T-helper 22 cell (primary cell): ENCODE data around the gene PTCD2.
"Not testable (repeated sequence)": the region's sequence is repeated elsewhere in the genome, so short reads cannot be mapped to it uniquely, and the experiment has no call there.

Experiments used
- DNase-seq: peaks from one replicate; pipeline ENCODE4 v3.0.0-alpha.2; 2020; ENCODE audit warnings: low read depth

Gene PTCD2

DNA sequence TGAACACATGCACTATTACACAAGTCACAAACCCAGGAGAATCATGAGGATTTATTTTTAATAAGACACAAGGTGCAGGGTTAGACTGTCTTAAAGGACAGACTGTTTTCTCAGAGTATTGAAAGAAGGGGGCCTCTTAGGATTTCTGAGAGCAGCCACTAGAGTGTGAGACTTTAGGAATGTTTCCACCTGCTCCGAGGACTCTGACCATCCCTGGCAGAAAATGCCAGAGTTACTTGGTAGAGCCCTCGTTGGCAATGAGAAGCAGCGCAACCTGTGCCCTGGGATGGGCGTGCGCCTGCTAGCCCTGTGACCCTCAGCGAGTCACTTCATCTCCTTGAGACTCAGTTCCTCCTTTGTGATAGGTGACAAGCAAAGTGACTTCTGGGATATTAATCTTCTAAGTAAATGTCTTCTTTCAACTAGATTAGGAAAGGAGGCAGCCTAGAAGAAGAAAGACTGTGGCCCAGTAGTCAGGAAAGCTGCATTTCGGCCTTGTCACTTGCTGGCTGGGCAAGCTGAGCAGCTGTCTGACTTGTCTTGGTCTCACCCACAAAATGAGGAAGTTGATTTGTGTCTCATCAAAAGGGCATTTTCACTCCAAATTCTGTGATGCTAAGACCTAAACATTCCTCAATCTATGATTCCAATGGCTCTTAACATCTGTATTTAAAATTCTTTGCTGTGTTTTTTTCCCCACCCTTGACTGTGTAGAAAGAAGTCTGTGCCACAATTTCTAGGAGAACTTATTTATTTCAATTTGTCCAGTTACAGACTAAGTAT lies 60.5 kb downstream of the PTCD2 start:
- no peak for DNase-seq

- no peak for DNase-seq
Measured at GRCh38 chr5:72383280-72383679, 63.1 kb downstream of the PTCD2 start.

GRCh38 chr5:72383726-72384125 lies 63.6 kb downstream of the PTCD2 start:
- DNase-seq: no peak

GRCh38 chr5:72386639-72387038 lies 66.5 kb downstream of the PTCD2 start:
- DNase-seq: no peak

GRCh38 chr5:72387985-72388384 lies 67.8 kb downstream of the PTCD2 start:
- DNase-seq: no peak

- no peak for DNase-seq
Measured at GRCh38 chr5:72388646-72389045, 68.5 kb downstream of the PTCD2 start.

DNA sequence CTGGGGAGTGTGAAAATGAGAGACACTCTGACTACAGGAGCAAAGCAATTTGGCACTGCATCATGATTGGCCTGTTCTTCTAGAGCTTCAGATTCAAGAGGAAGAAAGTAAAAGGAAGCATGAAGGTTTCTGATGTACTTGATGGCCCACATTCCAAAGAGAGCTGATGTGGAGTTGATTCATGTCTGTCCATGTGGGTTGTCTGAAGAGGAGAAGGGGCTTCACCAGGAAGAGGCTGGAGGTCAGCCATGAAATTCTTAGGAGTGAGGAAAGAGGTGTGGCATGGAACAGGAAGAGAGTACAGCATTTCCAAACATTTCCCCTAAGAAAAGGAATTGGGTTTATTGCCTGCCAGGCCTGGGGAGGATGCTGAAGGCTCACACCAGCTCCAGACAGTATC lies 70.7 kb downstream of the PTCD2 start:
- DNase-seq: no peak

- no peak for DNase-seq
Measured at GRCh38 chr5:72392326-72392733, 72.2 kb downstream of the PTCD2 start.

DNA sequence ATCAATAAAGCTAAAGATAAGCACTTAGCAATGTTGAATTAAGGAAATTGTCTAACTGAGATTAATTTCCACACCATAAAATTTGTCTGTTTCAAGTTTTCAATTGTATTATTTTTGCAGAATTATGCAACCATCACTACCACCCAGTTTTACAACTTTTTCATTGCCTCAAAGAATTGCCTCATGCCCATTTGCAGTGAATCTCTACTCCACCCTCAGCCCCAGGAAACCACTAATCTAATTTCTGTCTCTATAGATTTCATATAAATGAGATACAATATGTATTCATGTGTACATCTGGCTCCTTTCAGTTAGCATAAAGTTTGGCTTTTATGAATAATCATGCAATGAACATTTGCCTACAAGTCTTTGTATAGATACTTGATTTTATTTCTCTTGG lies 72.9 kb downstream of the PTCD2 start:
- no peak for DNase-seq

DNA sequence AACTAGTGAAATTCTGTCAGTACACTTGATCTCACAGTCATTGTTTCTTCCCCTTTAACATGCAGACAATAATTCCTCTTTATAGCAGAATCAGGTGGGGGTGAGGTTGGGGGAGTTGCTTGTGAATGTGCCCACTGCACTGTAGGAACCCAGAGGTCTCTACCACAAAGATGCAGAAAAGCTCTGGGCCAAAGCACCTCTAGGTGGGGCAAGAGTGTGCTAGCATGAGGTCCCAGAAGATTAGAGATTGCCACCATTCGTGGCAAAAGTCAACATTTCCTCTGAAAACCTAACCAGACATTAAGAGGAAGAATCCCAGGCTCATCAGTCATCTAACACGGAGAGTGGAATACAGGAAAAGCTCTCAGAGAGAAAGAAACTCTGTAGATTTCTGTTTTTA lies 74.5 kb downstream of the PTCD2 start:
- DNase-seq: no peak

DNA sequence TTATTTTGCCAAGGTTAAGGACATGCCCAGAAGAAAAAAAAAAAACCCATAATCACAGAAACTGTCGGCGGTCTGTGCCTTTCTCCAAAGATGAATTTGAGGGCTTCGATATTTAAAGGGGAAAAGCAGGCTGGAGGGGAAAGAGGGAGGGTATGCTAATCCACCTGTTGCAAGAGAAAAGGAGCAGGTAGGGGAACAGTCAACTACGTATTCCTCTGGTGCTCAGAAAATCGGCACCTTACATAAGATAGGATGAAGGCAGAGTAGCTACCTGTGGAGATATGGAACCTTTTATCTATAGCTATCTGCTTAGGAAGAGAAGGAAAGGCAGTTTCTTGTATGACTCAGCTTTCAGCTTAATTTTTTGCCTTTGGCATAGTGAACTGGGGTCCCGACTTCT lies 77.7 kb downstream of the PTCD2 start:
- no peak for DNase-seq

GRCh38 chr5:72400950-72401349 lies 80.8 kb downstream of the PTCD2 start:
- DNase-seq: no peak

GRCh38 chr5:72402381-72402890 lies 82.3 kb downstream of the PTCD2 start:
- DNase-seq: no peak

DNA sequence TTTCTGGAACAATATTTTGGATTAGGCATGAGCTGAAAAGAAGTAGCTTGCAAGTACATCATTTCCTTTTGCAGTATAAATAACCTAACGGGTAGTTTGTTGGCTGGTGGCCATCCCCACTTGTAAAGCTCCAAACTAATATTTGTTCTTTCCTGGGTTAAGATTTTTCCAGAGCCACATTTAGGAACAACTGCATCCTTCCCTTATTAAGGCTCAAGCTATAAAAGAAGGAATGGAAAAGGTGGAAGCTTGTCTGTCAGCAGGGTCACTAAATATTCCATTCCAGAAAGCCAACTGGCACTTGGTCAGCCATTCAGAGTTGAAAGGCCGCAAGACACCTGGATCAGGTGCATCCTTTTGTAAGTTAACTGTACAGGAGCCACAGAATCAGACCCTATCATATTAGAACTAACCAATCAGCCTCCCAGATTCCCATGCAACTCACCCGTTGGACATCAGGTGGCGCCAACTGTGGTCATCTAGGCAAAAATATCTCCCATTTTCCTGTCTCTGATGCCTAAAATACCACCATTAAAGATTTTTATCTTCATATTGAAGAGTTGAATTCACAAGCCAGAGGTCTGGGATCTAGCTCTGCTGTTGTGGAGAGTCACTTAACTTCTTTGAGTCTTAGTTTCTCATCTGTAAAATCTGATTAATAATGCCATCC lies 82.9 kb downstream of the PTCD2 start:
- no peak for DNase-seq

GRCh38 chr5:72404771-72405170 lies 84.6 kb downstream of the PTCD2 start:
- not testable (repeated sequence) for DNase-seq

DNA sequence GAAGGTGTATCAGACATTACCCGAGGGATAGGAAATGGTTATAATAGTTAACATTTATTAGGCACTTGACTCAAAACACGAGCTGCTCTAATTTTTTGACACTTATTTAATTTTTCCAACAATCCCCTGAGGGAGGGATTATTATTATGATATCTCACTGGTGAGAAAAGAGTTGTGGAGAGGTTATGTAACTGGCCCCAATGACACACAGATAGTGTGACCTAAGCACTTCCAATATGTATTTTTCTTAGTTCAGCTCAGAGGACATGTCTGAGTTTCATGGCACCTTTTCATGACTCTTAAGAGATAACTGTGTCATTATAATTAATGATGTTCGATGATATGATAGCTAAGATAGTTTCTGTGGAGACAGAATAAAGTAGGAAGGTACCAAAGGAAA lies 86.9 kb downstream of the PTCD2 start:
- DNase-seq: no peak

- no peak for DNase-seq
Measured at GRCh38 chr5:72407541-72407940, 87.4 kb downstream of the PTCD2 start.

GRCh38 chr5:72408127-72408526 lies 88.0 kb downstream of the PTCD2 start:
- DNase-seq: no peak

DNA sequence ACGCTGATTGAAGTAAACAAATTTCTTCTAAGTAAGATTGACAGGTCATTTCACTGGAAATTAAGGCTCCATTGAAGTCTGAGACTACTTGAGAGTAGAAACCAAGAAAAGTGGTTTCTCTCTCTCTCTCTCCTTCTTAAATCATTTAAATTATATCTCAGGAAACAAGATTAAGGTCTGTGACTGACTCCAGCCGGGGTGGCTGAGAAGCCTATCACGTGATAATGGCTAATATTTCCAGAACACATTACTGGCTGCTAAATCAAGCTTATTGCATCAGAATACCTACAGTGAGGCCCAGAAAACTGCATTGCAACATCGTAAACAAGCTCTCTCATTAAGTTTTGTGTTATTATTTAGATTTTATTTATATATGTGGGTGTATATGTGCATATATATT lies 88.4 kb downstream of the PTCD2 start:
- DNase-seq: no peak

DNA sequence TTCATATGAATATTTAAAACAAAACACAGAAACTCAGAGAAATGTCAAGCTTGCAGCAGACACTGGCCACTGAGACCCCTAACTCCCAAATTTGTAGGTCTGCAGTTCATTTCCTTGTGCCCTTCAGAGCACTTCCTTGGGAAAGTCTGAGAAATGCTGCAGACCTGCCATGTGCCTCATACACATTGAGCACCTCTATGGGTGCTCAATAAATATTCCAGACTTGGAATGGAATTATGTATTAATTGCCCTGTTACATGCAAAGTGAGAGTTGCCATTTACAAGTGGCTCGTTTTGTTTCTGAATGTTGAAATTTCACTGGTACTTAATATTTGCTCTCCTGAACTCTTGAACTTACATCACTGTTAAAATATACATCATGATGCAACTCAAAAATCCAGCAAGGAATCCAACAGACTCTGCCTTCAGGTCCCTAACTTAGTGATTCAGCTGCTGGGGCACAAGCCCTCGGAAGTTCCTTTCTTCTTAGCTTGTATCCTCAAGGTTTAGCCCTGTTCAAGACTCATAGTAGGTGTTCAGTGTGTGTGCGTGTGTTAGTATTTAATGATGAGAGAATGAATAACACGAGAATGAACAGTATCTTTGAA lies 90.6 kb downstream of the PTCD2 start:
- DNase-seq: no peak

DNA sequence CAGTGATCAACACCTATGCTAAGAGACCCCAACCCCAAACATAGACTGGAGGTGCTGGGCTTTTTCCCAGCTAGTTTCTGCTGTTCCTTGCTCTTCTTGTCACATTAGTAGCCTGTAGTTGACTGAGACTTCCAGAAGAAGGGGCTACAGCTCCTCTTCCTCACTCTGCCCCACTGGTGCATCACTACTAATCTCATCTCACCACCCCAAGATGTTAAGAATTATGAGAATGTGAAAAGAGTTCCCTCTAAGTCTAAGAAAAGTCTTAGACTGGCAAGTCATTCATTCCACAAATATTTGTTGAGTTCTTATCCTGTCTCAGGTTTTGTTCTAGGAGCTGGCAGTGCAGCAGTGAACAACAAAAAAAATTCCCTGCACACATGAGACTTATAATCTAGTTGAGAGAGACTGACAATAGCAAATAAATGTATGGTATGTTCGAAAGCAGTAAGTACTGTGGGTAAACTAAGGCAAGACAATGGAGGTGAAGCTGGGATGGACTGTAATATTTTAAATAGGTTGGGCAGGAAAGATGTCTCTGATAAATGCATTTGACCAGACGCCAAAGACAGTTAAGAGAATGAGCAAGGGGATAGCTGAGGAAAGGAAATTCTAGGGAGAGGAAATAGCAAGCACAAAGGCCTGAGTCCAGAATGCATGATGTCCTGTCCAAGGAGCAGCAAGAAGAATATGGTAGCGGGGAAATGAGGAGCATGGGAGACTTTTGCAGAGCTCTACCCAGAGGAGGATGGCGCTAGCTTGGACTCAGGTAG lies 92.3 kb downstream of the PTCD2 start:
- no peak for DNase-seq

GRCh38 chr5:72415616-72416325 lies 95.6 kb downstream of the PTCD2 start:
- no peak for DNase-seq
